ENCODE measurements around the gene GABRR1.

The GABRR1 gene

DNA sequence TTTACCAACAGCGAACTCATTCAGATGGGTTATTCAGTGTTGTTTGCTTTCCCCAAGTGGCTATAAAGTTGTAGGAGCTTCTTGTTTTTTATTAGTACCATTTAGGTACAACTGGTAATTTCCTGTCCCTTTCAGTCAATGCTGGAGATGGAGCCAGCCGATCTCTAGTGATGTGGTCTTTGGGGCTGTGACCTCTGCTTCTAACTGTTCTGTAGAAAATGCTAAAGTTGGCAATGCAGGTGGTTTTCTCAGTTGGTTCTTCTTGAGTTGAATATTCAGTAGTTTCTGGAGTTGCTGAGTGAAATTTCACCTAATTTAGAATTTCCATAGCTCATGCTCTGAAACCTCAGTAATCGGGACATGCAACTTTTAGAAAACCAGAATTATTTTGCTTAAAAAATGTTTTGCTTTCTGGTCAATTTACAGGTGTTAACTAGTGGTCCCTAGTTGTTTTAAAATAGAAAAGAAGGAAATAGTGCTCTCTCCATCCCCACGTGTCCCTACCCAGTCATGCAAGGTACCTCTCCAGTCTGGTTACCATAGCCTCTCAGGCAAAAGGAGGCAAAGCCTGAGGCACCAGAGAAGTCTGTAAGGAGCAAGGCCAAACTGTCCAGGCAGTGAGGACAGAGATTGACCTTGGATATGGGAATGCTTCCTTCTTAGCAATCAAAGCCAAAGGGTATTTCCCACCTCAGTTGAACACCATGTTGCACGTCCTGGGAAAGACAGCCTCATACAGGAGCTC lies 27.3 kb upstream of the GABRR1 start:
- H3K4me3 ChIP-seq (ENCODE audit: low read length): no peak overlapping the region
- H3F3A ChIP-seq (ENCODE audit: control insufficient read depth, insufficient read depth): no peaks in the 10 kb centered on the region
- H3K79me2 ChIP-seq (ENCODE audit: control insufficient read depth, low read length): no peaks in the 10 kb centered on the region
- H3K4me1 ChIP-seq (ENCODE audit: control insufficient read depth, low read length): peaks cover 11% of the 10 kb centered on the region
- H3K36me3 ChIP-seq (ENCODE audit: control insufficient read depth, low read length): no peaks in the 10 kb centered on the region
- no peaks in the 10 kb centered on the region for H3K27me3 ChIP-seq (ENCODE audit: control insufficient read depth, low read length)
- no peak overlapping the region for H3K27ac ChIP-seq (ENCODE audit: low read depth, low read length)
- H3K4me2 ChIP-seq (ENCODE audit: low read length): no peak overlapping the region
- H3K9me2 ChIP-seq (replicated peaks; ENCODE audit: control insufficient read depth, low read length): no peaks in the 10 kb centered on the region
- TF ChIP-seq, protein P1, sequence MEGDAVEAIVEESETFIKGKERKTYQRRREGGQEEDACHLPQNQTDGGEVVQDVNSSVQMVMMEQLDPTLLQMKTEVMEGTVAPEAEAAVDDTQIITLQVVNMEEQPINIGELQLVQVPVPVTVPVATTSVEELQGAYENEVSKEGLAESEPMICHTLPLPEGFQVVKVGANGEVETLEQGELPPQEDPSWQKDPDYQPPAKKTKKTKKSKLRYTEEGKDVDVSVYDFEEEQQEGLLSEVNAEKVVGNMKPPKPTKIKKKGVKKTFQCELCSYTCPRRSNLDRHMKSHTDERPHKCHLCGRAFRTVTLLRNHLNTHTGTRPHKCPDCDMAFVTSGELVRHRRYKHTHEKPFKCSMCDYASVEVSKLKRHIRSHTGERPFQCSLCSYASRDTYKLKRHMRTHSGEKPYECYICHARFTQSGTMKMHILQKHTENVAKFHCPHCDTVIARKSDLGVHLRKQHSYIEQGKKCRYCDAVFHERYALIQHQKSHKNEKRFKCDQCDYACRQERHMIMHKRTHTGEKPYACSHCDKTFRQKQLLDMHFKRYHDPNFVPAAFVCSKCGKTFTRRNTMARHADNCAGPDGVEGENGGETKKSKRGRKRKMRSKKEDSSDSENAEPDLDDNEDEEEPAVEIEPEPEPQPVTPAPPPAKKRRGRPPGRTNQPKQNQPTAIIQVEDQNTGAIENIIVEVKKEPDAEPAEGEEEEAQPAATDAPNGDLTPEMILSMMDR (IDR thresholded peaks at IDR 0.05; ENCODE audit: low read depth, low read length, poor library complexity, severe bottlenecking): no peak
- no peak for TF ChIP-seq EZH2phosphoT487 (IDR thresholded peaks at IDR 0.05; ENCODE audit: borderline replicate concordance, low read length)
- H3K9me3 ChIP-seq (ENCODE audit: control insufficient read depth, insufficient read depth, low read length): no peaks in the 10 kb centered on the region
- H4K20me1 ChIP-seq (ENCODE audit: control insufficient read depth, insufficient read depth, low read depth, low read length): no peaks in the 10 kb centered on the region

DNA sequence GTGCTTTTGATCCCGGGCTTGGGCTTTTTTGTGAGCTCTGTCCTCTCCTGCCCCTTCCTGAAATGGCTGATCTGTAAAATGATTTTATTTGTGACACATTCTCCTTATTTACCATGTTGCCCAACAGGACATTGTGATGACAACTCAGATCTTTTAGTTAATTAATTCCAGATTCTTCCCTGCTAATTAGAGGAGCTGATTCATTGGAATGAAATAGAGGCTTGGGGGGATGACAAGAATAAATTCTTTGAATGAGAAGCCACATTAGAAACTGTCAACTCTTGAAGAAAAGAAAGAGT lies 26.1 kb upstream of the GABRR1 start:
- H3K27ac ChIP-seq (ENCODE audit: low read depth, low read length): no peak overlapping the region
- H3K4me2 ChIP-seq (ENCODE audit: low read length): no peak overlapping the region
- peaks cover 16% of the 10 kb centered on the region for H3K4me1 ChIP-seq (ENCODE audit: control insufficient read depth, low read length)

DNA sequence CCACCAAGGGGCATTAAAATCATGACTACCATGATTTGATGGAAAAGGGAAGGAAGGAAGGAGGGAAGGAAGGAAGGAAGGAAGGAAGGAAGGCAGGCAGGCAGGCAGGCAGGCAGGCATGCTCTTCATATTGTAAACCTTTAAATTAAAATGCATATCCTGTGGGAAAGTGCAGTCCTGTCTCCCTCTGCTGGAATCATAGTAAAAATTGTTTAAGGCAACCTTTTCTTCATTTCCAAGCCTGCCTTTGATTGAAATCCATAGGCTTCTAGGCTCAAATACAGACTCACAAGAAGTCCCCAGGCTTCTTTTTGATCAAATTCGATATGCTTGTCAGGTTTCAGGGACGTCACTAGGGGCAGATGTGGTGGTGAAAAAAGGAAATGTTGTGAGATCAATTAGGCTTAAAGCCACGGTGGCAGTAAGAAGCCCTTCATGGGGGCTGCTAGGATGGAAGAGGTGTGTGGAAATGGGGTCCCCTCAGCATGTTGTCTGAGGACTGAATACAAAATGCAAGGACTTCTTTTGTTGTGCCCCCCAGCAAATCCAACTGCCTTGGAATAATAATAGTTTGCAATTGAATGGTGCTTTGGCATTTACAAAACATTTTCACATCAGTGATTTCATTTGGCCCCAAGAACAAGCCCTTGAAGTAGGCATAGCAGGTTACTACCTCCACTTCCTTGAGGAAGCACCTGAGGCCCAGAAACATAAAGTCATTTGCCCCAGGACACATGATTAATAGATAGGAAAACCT lies 25.6 kb upstream of the GABRR1 start:
- Histone ChIP-seq H3K9me2 (replicated peaks; ENCODE audit: control insufficient read depth, low read length) (no peaks in the 10 kb centered on the region), H3K4me1 (ENCODE audit: control insufficient read depth, low read length) (peaks cover 16% of the 10 kb centered on the region), H3K27ac (ENCODE audit: low read depth, low read length) (no peak overlapping the region), H3K27me3 (ENCODE audit: control insufficient read depth, low read length) (no peaks in the 10 kb centered on the region), H3K9me3 (ENCODE audit: control insufficient read depth, insufficient read depth, low read length) (no peaks in the 10 kb centered on the region), H3K79me2 (ENCODE audit: control insufficient read depth, low read length) (no peaks in the 10 kb centered on the region), H3K4me3 (ENCODE audit: low read length) (no peak overlapping the region), H3K4me2 (ENCODE audit: low read length) (no peak overlapping the region), H3F3A (ENCODE audit: control insufficient read depth, insufficient read depth) (no peaks in the 10 kb centered on the region), H3K36me3 (ENCODE audit: control insufficient read depth, low read length) (no peaks in the 10 kb centered on the region), H4K20me1 (ENCODE audit: control insufficient read depth, insufficient read depth, low read depth, low read length) (no peaks in the 10 kb centered on the region)
- TF ChIP-seq, protein P1 (IDR thresholded peaks at IDR 0.05; ENCODE audit: low read depth, low read length, poor library complexity, severe bottlenecking): peak; percentile 51
- no peak for TF ChIP-seq EZH2phosphoT487 (IDR thresholded peaks at IDR 0.05; ENCODE audit: borderline replicate concordance, low read length)

More for the DNA sequence above, 26.1 kb upstream of the GABRR1 start:
- no peaks in the 10 kb centered on the region for H4K20me1 ChIP-seq (ENCODE audit: control insufficient read depth, insufficient read depth, low read depth, low read length)
- TF ChIP-seq EZH2phosphoT487 (IDR thresholded peaks at IDR 0.05; ENCODE audit: borderline replicate concordance, low read length): no peak
- TF ChIP-seq, protein P1 (IDR thresholded peaks at IDR 0.05; ENCODE audit: low read depth, low read length, poor library complexity, severe bottlenecking): no peak
- H3F3A ChIP-seq (ENCODE audit: control insufficient read depth, insufficient read depth): no peaks in the 10 kb centered on the region
- H3K4me3 ChIP-seq (ENCODE audit: low read length): no peak overlapping the region
- H3K79me2 ChIP-seq (ENCODE audit: control insufficient read depth, low read length): no peaks in the 10 kb centered on the region
- H3K27me3 ChIP-seq (ENCODE audit: control insufficient read depth, low read length): no peaks in the 10 kb centered on the region
- no peaks in the 10 kb centered on the region for H3K36me3 ChIP-seq (ENCODE audit: control insufficient read depth, low read length)
- no peaks in the 10 kb centered on the region for H3K9me3 ChIP-seq (ENCODE audit: control insufficient read depth, insufficient read depth, low read length)
- H3K9me2 ChIP-seq (replicated peaks; ENCODE audit: control insufficient read depth, low read length): no peaks in the 10 kb centered on the region
